Measurements from ENCODE around the gene EPHA5.

The EPHA5 gene

GRCh38 chr4:65600656-65601055 lies 69.6 kb downstream of the EPHA5 start:
- TF ChIP-seq, protein P1, sequence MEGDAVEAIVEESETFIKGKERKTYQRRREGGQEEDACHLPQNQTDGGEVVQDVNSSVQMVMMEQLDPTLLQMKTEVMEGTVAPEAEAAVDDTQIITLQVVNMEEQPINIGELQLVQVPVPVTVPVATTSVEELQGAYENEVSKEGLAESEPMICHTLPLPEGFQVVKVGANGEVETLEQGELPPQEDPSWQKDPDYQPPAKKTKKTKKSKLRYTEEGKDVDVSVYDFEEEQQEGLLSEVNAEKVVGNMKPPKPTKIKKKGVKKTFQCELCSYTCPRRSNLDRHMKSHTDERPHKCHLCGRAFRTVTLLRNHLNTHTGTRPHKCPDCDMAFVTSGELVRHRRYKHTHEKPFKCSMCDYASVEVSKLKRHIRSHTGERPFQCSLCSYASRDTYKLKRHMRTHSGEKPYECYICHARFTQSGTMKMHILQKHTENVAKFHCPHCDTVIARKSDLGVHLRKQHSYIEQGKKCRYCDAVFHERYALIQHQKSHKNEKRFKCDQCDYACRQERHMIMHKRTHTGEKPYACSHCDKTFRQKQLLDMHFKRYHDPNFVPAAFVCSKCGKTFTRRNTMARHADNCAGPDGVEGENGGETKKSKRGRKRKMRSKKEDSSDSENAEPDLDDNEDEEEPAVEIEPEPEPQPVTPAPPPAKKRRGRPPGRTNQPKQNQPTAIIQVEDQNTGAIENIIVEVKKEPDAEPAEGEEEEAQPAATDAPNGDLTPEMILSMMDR (IDR thresholded peaks at IDR 0.05; ENCODE audit: control extremely low read depth, extremely low read depth, low read depth, missing control alignments) = no peak
- CTCF ChIA-PET = no interaction called here
- no peak for DNase-seq (ENCODE audit: extremely low spot score)
- POLR2A ChIA-PET = no interaction called here

- TF ChIP-seq, protein P1 (IDR thresholded peaks at IDR 0.05; ENCODE audit: control extremely low read depth, extremely low read depth, low read depth, missing control alignments) = no peak
- CTCF ChIA-PET = no interaction called here
- POLR2A ChIA-PET = no interaction called here
- no peak for DNase-seq (ENCODE audit: extremely low spot score)
These were observed 70.9 kb downstream of the EPHA5 start for GRCh38 chr4:65599340-65599739.

GRCh38 chr4:65597697-65598096 lies 72.6 kb downstream of the EPHA5 start:
- CTCF ChIA-PET = no interaction called here
- DNase-seq (ENCODE audit: extremely low spot score) = no peak
- POLR2A ChIA-PET = no interaction called here
- TF ChIP-seq, protein P1 (IDR thresholded peaks at IDR 0.05; ENCODE audit: control extremely low read depth, extremely low read depth, low read depth, missing control alignments) = no peak

- CTCF ChIA-PET = no interaction called here
- no peak for DNase-seq (ENCODE audit: extremely low spot score)
- TF ChIP-seq, protein P1 (IDR thresholded peaks at IDR 0.05; ENCODE audit: control extremely low read depth, extremely low read depth, low read depth, missing control alignments) = no peak
- POLR2A ChIA-PET = no interaction called here
These were observed 78.2 kb downstream of the EPHA5 start for GRCh38 chr4:65592089-65592488.

DNA sequence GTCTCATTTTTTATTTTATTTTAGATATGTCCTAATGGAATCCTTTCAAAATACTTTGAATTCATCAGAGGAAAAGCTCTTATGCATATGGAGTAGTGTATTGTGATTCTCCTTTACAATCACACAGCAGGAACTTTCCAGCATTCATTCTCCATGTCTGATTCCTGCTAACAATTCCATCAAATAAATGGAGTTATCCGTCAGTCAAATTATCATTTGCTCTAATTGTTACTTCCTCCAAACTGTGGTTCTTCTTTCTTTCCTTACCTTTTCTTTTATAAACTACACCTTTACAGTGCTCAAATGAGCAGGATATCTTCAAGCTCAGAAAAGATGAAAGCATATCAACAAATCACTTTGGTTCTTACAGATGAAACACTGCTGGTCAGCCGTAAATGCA lies 80.4 kb downstream of the EPHA5 start:
- ChIA-PET CTCF (interaction anchor here (1.0 kb wide), 1 partner anchor 14 kb away, joined by 3 read pairs; no protein-coding TSS in a partner anchor), POLR2A (no interaction called here)
- TF ChIP-seq, protein P1 (IDR thresholded peaks at IDR 0.05; ENCODE audit: control extremely low read depth, extremely low read depth, low read depth, missing control alignments) = no peak
- DNase-seq (ENCODE audit: extremely low spot score) = no peak

GRCh38 chr4:65589331-65589730 lies 81.0 kb downstream of the EPHA5 start:
- TF ChIP-seq, protein P1 (IDR thresholded peaks at IDR 0.05; ENCODE audit: control extremely low read depth, extremely low read depth, low read depth, missing control alignments) = no peak
- DNase-seq (ENCODE audit: extremely low spot score) = no peak
- ChIA-PET CTCF (no interaction called here), POLR2A (no interaction called here)

- TF ChIP-seq, protein P1 (IDR thresholded peaks at IDR 0.05; ENCODE audit: control extremely low read depth, extremely low read depth, low read depth, missing control alignments) = no peak
- no peak for DNase-seq (ENCODE audit: extremely low spot score)
- ChIA-PET CTCF (no interaction called here), POLR2A (no interaction called here)
These were observed 89.7 kb downstream of the EPHA5 start for GRCh38 chr4:65580551-65580950.

Data from GM10248 (cell line).